OCI-LY7 (cell line): Measurements from ENCODE around the gene AFG3L2.

Experiments used
- EZH2phosphoT487 ChIP-seq: fragments of 200-600 bp; sonication (generic); IDR thresholded peaks from 2 replicates; pipeline ENCODE4 v1.6.1; 2018; ENCODE audit warnings: low read depth, borderline replicate concordance, mild to moderate bottlenecking, mixed run types, antibody characterized with exemption, low read length, moderate library complexity, mixed read lengths
- TF ChIP-seq, protein P1 (sequence below): fragments of 200-600 bp; sonication (generic); conservative IDR thresholded peaks from 2 replicates; pipeline ENCODE4 v1.5.1; 2014; ENCODE audit warnings: mild to moderate bottlenecking, antibody characterized with exemption, low read length, moderate library complexity, mixed read lengths

DNA sequence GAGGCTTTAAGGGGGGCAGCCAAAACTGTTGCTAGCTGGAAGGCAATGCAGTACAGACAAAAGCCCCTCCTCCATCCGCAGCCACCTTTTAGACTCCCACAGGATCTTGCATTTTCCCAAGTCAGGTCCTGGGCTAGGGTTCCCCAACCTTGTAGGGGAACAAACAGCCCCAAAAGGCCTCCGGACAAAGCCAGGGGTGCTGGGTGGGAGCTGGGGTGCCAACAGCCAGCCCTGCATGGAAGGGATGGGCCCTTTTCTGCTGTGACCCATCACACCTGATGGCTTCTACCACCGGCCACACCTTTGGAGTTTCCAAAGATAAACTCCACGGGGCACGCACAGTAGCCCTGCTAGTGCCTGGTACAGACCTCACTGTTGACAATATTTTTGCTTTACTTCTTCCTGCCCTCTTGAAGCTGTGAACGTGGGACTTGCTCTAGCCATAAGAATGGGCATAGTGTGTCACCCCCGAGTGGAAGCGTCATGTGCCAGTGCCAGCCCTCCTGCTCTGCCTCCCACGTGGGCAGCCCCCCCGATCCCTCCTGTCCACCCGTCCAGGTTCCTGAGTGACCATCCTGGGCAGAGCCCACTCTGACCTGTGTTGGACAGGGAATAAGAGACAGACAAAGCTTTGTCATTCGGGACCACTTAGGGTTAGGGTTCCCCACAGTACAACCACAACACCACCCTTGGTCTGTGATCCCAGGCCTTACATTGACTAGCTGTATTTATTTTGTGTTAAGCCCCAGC, 50.1 kb downstream of the AFG3L2 start:
- TF ChIP-seq, protein P1, sequence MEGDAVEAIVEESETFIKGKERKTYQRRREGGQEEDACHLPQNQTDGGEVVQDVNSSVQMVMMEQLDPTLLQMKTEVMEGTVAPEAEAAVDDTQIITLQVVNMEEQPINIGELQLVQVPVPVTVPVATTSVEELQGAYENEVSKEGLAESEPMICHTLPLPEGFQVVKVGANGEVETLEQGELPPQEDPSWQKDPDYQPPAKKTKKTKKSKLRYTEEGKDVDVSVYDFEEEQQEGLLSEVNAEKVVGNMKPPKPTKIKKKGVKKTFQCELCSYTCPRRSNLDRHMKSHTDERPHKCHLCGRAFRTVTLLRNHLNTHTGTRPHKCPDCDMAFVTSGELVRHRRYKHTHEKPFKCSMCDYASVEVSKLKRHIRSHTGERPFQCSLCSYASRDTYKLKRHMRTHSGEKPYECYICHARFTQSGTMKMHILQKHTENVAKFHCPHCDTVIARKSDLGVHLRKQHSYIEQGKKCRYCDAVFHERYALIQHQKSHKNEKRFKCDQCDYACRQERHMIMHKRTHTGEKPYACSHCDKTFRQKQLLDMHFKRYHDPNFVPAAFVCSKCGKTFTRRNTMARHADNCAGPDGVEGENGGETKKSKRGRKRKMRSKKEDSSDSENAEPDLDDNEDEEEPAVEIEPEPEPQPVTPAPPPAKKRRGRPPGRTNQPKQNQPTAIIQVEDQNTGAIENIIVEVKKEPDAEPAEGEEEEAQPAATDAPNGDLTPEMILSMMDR, result no peak
- TF ChIP-seq EZH2phosphoT487, result no peak
